ENCODE data around the gene TBATA. TPM values are rescaled to one million over a fixed set of nuclear protein-coding genes. Genes with fewer than 3 reads are reported as not detected.
A peak's percentile ranks its signal among the peaks of the same experiment; 100 is the strongest.

The TBATA gene
- total RNA-seq, 1 experiment from 2014 or later = not detected

DNA sequence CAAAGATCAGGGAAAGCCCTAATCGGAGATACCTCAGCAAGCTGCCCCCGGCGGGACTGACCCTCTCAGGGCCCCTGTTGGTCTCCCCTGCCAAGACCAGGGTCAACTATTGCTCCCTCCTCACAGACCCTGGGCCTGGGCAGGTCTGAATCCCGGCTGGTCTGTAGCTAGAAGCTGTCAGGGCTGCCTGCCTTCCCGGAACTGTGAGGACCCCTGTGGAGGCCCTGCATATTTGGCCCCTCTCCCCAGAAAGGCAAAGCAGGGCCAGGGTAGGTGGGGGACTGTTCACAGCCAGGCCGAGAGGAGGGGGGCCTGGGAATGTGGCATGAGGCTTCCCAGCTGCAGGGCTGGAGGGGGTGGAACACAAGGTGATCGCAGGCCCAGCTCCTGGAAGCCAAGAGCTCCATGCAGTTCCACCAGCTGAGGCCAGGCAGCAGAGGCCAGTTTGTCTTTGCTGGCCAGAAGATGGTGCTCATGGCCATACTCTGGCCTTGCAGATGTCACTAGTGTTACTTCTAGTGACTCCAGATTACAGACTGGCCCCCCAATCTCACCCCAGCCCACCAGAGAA lies 24.1 kb downstream of the TBATA start:
- peak; percentile 19 for DNase-seq (ENCODE audit: low read depth)

DNA sequence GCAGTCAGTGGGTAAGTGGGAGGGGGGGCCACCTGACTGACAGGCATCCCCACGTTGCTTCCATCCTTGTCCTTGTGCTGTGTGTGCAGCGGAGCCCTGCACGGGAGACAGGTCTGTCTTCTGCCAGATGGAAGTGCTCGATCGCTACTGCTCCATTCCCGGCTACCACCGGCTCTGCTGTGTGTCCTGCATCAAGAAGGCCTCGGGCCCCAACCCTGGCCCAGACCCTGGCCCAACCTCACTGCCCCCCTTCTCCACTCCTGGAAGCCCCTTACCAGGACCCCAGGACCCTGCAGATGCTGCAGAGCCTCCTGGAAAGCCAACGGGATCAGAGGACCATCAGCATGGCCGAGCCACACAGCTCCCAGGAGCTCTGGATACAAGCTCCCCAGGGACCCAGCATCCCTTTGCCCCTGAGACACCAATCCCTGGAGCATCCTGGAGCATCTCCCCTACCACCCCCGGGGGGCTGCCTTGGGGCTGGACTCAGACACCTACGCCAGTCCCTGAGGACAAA lies 24.8 kb downstream of the TBATA start:
- no peak for DNase-seq (ENCODE audit: low read depth)

DNA sequence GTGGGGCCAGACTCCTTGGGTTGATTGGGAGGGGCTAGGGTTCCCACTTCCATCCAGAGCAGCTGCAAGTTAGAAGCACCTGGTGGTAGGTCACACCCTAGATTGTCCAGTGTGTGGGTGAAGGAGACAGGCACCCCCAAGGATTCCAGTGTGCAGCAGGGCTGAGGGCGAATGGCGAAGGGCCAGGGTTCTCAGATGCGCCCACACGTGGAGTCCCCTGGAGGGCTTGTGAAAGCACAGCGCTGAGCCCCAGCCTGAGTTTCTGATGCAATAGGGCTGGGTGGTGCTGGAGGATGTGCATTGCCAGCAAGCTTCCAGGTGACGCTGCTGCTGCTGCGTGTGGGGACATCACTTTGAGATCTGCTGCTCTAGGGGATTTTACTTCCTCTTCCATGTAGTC lies 25.4 kb downstream of the TBATA start:
- DNase-seq (ENCODE audit: low read depth) = no peak

DNA sequence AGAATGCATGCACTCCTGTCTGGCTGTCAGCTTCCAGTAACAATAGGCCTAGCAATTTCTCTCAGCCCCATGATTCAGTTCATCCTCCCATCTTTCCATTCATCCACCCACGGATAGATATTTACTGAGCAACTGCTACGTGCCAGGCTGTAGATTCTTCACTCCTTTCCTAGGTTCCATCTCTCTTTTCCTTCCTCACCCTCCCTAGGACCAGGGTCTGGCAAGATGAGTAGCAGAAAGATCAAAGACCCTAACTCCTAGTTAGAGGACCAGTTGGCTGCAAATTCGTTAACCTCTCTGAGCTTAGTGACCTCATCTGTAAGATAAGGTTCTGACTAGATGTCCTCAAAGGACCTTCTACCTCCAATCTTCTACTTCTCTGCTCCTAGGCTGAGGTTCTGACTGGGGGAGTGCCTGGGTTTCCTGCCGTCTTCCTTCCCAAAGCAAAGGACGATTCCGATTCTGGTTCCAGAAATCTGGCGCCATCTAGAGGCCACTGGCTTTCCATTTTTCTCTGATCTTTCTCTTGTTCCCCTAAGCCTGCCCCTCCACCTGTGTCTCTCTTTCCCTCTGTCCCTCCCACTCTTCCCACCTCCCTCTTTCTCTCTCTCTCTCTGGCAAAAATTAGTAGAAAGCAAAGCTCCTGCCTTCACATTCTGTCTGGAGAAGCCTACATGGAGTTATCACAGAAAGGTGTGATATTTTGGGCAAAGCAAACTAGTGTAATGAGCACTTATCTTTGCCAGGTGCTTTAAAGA lies 26.2 kb downstream of the TBATA start:
- DNase-seq (ENCODE audit: low read depth) = peak; percentile 69

DNA sequence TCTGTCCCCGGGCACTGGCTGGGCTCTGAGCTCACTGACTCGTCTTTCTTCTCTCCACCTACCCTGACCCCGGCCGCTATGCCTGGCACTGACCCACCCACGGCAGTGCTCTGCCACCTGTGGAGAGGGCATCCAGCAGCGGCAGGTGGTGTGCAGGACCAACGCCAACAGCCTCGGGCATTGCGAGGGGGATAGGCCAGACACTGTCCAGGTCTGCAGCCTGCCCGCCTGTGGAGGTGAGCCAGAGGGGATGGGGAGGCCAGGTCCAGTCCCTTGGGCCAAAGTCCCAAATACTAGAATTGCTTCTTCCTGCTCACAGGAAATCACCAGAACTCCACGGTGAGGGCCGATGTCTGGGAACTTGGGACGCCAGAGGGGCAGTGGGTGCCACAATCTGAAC lies 27.3 kb downstream of the TBATA start:
- DNase-seq (ENCODE audit: low read depth) = no peak

DNA sequence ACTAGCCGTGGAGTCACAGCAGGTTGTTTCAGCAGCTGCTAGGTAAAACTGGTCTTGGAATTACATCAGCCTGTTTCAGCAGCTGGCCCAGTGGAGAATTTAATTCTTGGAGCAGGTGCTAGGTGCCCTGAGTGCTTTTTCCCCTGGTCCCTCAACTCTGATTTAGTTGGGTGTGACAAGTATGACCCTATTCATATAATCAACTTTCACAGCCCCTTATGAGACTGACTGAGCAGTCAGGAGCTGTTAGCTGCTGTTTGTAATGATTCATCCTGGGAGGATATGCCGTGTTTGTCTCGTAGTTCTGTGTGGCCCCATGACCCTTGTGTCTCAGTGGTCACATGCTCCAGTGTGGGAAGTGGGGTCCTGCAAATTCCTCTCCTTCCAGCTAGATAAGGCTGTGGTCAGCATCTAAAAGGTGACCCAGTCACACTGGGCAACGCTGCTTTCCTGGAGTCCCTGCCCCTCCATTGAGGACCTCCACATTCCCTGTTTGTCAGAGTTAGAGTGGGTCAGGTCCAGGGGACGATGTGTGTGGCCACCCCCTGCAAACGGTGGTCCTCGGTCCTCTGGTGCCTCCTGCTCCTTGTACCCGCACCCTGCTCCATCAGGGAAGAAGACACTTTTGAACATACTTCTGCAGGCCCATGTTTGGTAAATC lies 28.3 kb downstream of the TBATA start:
- peak; percentile 8 for DNase-seq (ENCODE audit: low read depth)

DNA sequence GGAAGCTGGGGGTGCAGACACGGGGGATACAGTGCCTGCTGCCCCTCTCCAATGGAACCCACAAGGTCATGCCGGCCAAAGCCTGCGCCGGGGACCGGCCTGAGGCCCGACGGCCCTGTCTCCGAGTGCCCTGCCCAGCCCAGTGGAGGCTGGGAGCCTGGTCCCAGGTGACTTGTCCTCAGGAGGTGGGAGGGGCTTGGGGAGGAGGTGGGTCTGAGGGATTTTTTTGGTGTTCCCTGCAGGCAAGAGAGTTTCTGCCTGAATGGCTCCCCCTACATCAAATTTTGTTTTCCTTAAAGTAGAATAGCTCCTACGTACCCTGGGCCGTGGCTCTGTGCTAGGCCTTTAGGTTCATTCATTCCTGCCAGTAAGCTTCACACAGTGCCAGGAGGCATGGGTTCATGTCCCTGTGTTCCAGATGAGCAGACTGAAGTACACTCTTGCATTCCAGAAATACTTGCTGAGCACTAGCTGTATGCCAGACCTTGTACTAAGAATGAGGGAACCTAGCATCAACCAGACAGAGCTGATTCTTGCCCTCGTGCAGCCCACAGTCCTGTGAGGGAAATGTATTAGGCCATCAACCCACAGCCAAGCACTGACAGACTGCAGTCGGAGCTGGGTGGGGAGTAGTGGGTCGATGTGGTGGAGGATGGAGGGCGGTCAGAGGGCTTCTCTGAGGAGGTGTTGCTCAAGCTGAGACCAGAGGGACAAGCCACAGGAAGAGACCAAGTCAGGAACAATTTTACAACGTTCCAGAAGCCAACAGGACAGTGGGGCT lies 31.1 kb downstream of the TBATA start:
- DNase-seq (ENCODE audit: low read depth) = no peak

DNA sequence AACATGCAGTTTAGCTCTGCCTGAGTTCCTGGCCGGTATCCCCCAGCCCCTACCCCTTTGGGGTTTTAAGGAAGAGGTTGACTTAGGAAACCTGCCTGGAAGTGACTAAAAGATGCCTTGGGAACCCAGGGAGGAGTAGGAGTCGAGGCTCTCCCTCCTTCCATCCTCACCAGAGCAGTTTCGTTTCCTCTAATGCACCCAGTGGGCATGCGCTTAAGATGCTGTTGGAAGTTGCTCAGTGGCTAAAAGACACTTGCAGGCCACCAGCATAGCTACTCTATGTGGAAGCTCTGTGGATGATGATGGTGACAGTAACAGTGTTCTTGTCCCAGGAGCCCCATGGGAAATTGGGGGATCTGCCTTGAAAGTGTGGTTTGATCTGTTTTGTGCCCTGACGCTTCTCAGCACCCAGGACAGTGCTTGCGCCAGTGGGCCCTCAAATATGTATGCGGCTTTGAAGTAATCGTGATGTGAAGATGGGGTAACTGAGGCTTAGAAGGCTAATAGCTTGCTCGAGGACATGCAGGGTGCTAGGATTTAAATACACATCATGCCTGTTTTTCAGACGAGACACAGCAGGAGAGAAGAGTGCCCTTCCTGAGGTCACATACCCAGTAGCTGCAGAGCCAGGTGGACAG lies 32.0 kb downstream of the TBATA start:
- DNase-seq (ENCODE audit: low read depth) = no peak

DNA sequence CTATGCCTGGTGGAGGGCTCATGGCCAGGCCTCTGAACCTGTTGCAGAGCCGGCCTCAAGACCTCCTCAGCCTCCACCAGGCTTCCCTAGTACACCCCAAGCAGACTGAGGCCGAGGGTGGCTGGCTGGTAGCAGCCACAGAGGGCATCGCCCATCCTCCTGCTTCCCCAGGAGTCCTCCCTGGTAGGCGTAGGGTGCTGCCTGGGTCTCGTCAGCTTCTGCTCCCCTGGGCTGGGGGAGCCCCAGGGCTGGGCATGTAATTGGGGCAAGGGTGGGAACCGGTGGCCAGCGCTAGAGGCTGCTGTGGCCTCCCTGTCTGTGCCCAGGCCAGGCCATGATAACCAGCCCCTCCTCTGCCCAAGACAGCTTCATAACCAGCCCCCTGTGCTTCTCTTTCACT lies 32.6 kb downstream of the TBATA start:
- no peak for DNase-seq (ENCODE audit: low read depth)

DNA sequence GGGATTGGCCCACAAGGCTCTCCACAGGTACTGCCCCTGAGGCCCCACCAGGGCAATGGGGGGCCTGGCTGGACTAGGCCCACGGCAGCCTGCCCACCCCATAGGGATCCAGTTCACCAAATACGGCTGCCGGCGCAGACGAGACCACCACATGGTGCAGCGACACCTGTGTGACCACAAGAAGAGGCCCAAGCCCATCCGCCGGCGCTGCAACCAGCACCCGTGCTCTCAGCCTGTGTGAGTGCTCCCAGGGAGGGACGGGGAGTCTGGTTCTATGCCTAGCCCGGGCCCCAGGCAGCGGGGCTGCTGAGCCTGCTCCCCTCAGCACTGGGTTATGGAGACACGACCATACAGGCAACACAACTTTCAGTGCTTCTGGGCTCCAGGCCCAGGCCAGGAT lies 33.2 kb downstream of the TBATA start:
- DNase-seq (ENCODE audit: low read depth) = no peak

DNA sequence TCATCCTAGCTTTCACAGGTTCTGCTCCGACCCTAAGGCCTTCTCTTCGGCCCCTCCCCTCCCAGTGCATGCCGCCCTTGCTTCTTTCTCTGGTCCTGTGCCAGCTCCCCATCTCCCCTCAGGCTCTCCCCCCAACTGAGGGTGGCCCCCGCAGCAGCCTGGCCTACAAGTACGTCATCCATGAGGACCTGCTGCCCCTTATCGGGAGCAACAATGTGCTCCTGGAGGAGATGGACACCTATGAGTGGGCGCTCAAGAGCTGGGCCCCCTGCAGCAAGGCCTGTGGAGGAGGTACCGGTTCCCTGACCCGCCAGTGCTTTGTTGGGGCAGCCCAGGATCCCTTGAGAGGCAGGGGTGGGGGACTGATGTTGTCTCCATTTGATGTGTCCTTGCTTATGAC lies 33.8 kb downstream of the TBATA start:
- DNase-seq (ENCODE audit: low read depth) = no peak

DNA sequence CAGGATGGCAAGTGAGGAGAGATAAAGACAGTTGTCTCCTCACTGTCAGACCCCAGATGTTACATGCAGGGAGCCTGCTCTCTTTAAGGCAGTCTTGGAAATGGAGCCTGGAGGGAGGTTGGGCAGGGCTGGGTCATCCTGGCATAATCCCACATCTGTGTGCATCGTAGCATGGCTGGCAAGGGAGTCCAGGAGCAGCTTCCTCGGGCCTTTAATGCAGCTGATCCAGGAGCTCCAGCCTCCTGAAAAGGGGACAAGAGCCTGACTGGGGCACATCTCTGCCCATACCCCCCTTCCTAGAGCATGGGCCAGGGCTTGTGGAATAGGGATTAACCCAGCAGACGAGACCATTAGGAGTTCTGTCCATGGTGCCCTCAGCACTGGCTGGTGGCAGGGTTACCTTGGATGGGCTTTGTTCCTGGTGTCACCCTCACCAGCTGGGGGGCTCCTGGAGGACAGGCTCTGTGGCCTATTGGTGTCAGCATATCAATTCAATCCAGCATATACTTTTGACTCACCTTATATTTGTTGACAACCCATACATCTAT lies 34.9 kb downstream of the TBATA start:
- DNase-seq (ENCODE audit: low read depth) = no peak

DNA sequence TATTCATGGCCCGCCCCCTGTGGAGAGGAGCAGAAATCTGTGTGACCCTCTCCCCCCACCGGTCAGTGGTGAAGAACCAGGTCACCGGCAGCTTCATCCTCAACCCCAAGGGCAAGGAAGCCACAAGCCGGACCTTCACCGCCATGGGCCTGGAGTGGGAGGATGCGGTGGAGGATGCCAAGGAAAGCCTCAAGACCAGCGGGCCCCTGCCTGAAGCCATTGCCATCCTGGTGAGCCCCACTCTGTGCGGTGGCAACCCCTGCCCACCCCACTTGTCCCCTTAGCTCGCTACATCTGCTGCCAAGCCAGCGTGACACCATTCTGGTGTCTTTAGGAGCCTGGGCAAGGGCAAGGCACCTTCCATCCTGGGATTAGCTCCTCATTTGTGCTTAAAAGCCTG lies 35.4 kb downstream of the TBATA start:
- no peak for DNase-seq (ENCODE audit: low read depth)

DNA sequence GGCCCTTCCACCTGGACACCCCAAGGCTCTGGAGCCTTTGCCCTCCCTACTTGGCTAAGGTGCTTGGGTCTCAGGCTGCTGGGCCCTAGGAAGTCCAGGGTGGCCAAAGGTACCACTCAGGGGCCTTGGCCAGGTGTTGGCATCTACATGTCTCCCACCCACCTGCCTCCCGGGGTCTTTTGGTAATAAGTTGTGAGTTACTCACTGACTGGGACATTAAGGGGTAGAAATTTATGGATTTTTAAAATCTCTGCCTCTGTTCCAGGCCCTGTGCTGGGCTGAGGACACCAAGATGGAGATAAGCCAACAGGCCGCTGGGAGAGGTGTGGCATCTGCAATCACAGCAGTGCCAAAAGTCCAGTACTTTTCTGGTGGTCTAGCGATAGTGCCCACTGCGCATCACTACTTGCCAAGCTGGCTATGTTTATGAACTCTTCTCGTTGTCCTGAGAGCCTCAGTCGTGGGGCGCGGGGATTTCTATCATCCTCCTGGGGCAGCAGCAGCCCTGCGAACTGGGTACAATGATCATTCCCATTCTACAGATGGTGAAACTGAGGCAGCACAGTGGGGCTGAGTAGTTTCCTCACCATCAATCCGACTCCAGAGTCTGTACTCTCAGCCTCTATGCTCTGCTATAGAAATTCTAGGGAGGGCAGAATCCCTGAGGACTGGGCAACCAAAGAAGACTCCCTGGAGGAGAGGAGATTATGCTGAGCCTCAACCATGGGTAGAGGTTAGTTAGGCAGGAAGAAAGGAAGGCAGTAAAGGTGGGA lies 36.2 kb downstream of the TBATA start:
- DNase-seq (ENCODE audit: low read depth) = no peak

DNA sequence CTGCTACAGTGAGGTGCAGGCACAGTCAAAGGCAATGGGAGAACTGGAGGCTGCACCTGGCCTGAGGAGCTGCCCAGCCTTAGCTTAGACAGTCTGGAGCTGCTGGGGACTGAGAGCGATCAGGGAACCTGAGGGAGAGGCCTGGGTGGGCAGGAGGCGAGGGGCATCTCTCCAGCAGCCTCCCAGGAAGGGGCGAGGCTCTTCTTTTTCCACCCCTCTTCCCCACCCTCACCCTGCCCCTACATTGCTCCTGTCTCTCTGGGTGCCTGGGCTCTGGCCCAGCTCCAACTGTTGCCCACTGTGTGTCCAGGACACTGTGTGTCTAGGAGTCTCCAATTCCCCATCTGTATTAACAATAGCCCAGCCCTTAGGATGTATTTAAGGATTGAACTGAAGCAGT lies 36.9 kb downstream of the TBATA start:
- no peak for DNase-seq (ENCODE audit: low read depth)

DNA sequence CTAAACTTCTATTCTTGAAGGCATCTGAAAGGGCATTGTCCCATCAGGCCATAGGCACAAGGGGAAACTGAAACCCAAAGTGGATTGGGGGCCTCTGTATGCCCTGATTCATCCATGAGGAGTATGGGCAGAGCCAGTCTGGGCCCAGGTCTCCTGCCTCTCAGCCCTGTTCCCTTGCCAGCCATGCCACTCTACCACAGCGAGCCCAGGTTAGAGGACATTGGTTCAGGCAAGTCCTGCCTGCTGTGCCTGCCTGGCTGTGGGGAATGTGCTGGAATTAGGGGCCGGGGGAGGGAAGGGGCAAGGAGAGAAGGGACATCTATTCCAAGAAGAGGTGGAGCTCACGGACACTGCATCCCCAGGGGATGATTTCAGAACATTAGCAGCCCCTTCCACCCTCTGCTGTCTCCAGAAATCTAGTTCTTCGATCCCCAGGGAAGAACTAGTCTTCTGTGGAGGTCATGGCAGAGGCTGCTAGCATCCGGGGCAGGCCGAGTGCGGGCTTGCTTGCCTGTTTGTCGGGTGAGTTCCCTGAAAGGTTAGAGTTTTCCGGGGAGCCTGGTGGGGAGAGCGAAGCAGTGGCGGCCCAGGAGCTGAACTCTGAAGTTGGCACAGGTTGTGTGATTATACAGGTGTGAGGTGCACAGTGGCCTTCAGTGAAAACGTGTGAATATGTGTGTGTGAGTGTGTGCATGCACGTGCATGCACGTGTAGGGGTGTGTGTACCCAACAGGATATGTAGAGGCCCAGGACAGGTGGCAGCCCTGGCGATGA lies 37.8 kb downstream of the TBATA start:
- no peak for DNase-seq (ENCODE audit: low read depth)

DNA sequence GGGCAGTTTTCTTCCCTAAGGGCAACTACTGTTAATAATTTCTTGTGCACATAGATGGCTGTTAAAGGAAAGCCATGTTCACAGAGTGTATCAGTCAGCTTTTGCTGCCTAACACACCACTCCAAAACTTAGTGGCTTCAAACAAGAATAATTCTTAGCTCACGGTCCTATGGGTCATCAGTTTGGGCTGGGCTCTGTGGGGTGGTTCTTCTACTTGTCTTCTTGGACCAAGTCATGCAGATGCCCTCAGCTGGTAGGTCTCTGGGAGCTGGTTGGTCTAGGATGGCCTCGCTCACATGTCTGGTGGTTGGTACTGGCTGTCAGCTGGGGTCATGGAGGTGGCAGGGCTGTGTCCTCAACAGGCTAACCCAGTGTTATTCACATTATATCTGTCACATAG lies 39.6 kb downstream of the TBATA start:
- DNase-seq (ENCODE audit: low read depth) = no peak

DNA sequence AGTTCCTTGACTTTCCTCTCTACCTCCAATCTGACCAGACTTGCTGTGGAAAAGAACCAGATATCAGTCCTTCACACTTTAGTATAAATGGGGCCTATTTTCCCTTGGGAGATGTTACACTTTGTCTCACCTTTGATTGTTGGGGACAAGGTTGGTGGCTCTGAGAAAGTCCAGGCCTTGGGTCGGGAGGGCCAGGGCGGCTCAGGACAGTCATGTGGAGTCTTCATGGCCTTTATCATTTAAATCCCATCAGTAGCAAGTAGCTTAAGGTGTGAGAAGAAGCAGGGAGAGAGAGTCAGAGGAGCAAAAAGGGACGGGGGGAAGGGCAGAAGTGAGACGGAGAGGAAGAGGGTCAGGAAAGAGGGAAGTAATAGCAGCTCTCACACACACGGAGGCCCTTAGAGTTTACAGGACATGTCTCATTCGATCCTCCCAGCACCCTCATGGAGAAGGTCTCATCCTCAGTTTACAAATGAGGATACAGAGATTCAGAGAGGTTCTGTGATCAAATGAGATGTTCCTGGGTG lies 40.5 kb downstream of the TBATA start:
- DNase-seq (ENCODE audit: low read depth) = no peak

DNA sequence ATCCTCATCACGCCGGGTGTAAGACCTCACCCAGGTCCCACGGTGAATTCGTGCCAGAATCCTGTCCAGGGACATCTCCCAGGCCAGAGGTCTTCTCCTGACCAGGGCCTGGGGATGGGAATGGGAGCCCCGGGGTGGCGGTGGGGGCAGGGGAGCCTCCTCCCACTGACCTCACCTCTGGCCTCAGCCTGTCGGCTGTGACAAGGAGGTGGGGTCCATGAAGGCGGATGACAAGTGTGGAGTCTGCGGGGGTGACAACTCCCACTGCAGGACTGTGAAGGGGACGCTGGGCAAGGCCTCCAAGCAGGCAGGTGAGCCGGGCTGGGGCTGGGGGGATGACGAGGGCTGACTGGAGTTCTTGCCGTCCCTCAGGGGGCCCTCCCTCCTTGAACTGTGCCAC lies 41.3 kb downstream of the TBATA start:
- DNase-seq (ENCODE audit: low read depth) = no peak

DNA sequence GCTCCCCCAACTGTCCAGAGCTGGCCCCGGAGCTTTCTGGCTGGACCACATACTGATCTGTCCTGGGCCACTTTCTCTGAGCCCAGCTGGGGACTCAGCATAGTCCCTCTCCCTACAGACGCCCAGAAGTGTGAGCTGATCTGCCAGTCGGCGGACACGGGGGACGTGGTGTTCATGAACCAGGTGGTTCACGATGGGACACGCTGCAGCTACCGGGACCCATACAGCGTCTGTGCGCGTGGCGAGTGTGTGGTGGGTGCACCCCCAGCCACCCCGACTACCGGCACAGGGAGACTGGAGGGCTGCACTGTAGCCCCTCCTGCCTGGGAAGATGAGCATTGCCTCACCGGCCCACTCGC lies 41.8 kb downstream of the TBATA start:
- DNase-seq (ENCODE audit: low read depth) = no peak

Measured in M059J (cell line).